ENCODE measurements around the gene SNN. TPM values are rescaled to one million over a fixed set of nuclear protein-coding genes. Genes with fewer than 3 reads are reported as not detected.

Gene SNN
- total RNA-seq, 1 experiment from 2014 or later: 65.2 TPM

- no peak for TF ChIP-seq CDX4 (CRISPR knock-in tag; IDR thresholded peaks at IDR 0.05; ENCODE audit: borderline replicate concordance)
- TF ChIP-seq MXD4 (CRISPR knock-in tag; IDR thresholded peaks at IDR 0.05; ENCODE audit: borderline replicate concordance): no peak
- TF ChIP-seq MLX (CRISPR knock-in tag; IDR thresholded peaks at IDR 0.05): no peak
- no peak for TF ChIP-seq E2F1 (CRISPR knock-in tag; IDR thresholded peaks at IDR 0.05)
- TF ChIP-seq AFF4 (CRISPR knock-in tag; IDR thresholded peaks at IDR 0.05; ENCODE audit: borderline replicate concordance): no peak
- no peak for TF ChIP-seq ZSCAN18 (CRISPR knock-in tag; IDR thresholded peaks at IDR 0.05)
Observed at GRCh38 chr16:11686713-11687380, 18.6 kb downstream of the SNN start (continued).

- POLR2A ChIA-PET: no interaction called here
- CTCF ChIA-PET: interaction anchor here (1.3 to 2.7 kb wide), 2 partner anchors 281 to 291 kb away, joined by 7 to 10 read pairs; no protein-coding TSS in a partner anchor
- Mint-ChIP-seq H3K4me3 (no peak overlapping the region), H3K36me3 (peaks cover 32% of the 10 kb centered on the region), H3K27me3 (ENCODE audit: low read depth) (no peaks in the 10 kb centered on the region), H3K27ac (peak overlapping the region; percentile 7; the same call in 1 of the 2 replicates), H3K9me3 (no peaks in the 10 kb centered on the region), H3K4me1 (peaks cover 4% of the 10 kb centered on the region; the same call in 1 of the 2 replicates)
- ATAC-seq: no peak
- no peak for DNase-seq (ENCODE audit: low spot score)
- TF ChIP-seq CREB1 (CRISPR knock-in tag; IDR thresholded peaks at IDR 0.05): no peak
- TF ChIP-seq ZNF121 (CRISPR knock-in tag; IDR thresholded peaks at IDR 0.05): no peak
- no peak for TF ChIP-seq USF1 (CRISPR knock-in tag; IDR thresholded peaks at IDR 0.05)
- no peak for TF ChIP-seq HMGA2 (CRISPR knock-in tag; IDR thresholded peaks at IDR 0.05)
- no peak for TF ChIP-seq CTCF (IDR thresholded peaks at IDR 0.05)
- no peak for TF ChIP-seq ZNF671 (CRISPR knock-in tag; IDR thresholded peaks at IDR 0.05)
- TF ChIP-seq ZNF263 (CRISPR knock-in tag; IDR thresholded peaks at IDR 0.05; ENCODE audit: low read depth): no peak
- TF ChIP-seq ZNF423 (CRISPR knock-in tag; IDR thresholded peaks at IDR 0.05): no peak
- TF ChIP-seq PREB (CRISPR knock-in tag; IDR thresholded peaks at IDR 0.05; ENCODE audit: borderline replicate concordance): no peak
- TF ChIP-seq PRDM15 (CRISPR knock-in tag; IDR thresholded peaks at IDR 0.05): no peak
- TF ChIP-seq JAZF1 (CRISPR knock-in tag; IDR thresholded peaks at IDR 0.05): no peak
- no peak for TF ChIP-seq ELF4 (CRISPR knock-in tag; IDR thresholded peaks at IDR 0.05; ENCODE audit: low read depth)
Observed at GRCh38 chr16:11687601-11688519, 19.6 kb downstream of the SNN start.
